Liver (tissue), 9 donors: ENCODE measurements around the gene TCERG1L. TPM values are rescaled to one million over a fixed set of nuclear protein-coding genes. Genes with fewer than 3 reads are reported as not detected.

Source experiments
- DNase-seq: peaks from one replicate; pipeline ENCODE4 v3.0.0-alpha.2; 2017; ENCODE audit warnings: low spot score
- H3K27ac ChIP-seq, 2 donors: one replicate each; pipeline ENCODE4 v1.7.0; 2013; ENCODE audit warnings: inconsistent platforms in 2 of 2, low read length in 2 of 2, control low read depth in 1 of 2, low read depth in 1 of 2, mild to moderate bottlenecking in 1 of 2
- H3K27me3 ChIP-seq, 4 donors: one replicate each; pipeline versions ENCODE4 v1.6.1 to v1.7.0; 2013; ENCODE audit warnings: low read length in 3 of 4, inconsistent platforms in 1 of 4, mild to moderate bottlenecking in 1 of 4, moderate library complexity in 1 of 4; ENCODE audit not compliant: control insufficient read depth in 4 of 4, insufficient read depth in 4 of 4
- H3K36me3 ChIP-seq, 4 donors: one replicate each; pipeline versions ENCODE4 v1.6.1 to v1.7.0; 2013; ENCODE audit warnings: low read length in 3 of 4, mild to moderate bottlenecking in 3 of 4, low read depth in 1 of 4, moderate library complexity in 1 of 4; ENCODE audit not compliant: control insufficient read depth in 4 of 4, insufficient read depth in 3 of 4
- H3K4me1 ChIP-seq, 4 donors: one replicate each; pipeline versions ENCODE4 v1.6.1 to v1.7.0; 2013; ENCODE audit warnings: low read length in 3 of 4, mild to moderate bottlenecking in 3 of 4, moderate library complexity in 1 of 4; ENCODE audit not compliant: control insufficient read depth in 4 of 4, insufficient read depth in 4 of 4
- H3K4me3 ChIP-seq, 3 donors: one replicate each; pipeline versions ENCODE4 v1.6.1 to v1.7.0; 2013; ENCODE audit warnings: low read length in 3 of 3, control low read depth in 1 of 3, low read depth in 1 of 3, mild to moderate bottlenecking in 1 of 3
- H3K9ac ChIP-seq, 2 donors: one replicate each; pipeline ENCODE4 v1.7.0; 2013; ENCODE audit warnings: low read length in 2 of 2, mild to moderate bottlenecking in 2 of 2, moderate library complexity in 2 of 2, control low read depth in 1 of 2, low read depth in 1 of 2
- H3K9me3 ChIP-seq, 4 donors: one replicate each; pipeline versions ENCODE4 v1.6.1 to v1.7.0; 2013; ENCODE audit warnings: low read length in 3 of 4; ENCODE audit not compliant: control insufficient read depth in 4 of 4
- ATF3 ChIP-seq: IDR thresholded peaks from 2 replicates; pipeline ENCODE4 v1.6.1; 2016; ENCODE audit warnings: antibody characterized with exemption
- CTCF ChIP-seq: fragments of 150-350 bp; IDR thresholded peaks from 2 replicates; pipeline ENCODE4 v1.5.1; 2017; ENCODE audit warnings: improper control_type of control experiment, low read depth, low read length; ENCODE audit not compliant: missing input control
- EGR1 ChIP-seq, 2 donors: IDR thresholded peaks; 2 replicates each; pipeline ENCODE4 v1.6.1; 2016 to 2018; ENCODE audit warnings: antibody characterized with exemption in 2 of 2, low read depth in 2 of 2
- FOXA2 ChIP-seq: IDR thresholded peaks from 2 replicates; pipeline ENCODE4 v1.6.1; 2016; ENCODE audit warnings: antibody characterized with exemption
- GABPA ChIP-seq, 2 donors: IDR thresholded peaks in 1 of 2; conservative IDR thresholded peaks in 1 of 2; 2 replicates each; pipeline ENCODE4 v1.6.1; 2016; ENCODE audit warnings: antibody characterized with exemption in 2 of 2, mild to moderate bottlenecking in 1 of 2, moderate library complexity in 1 of 2
- HNF4G ChIP-seq: IDR thresholded peaks from 2 replicates; pipeline ENCODE4 v1.6.1; 2016; ENCODE audit warnings: antibody characterized with exemption
- JUND ChIP-seq, 2 donors: IDR thresholded peaks; 2 replicates each; pipeline ENCODE4 v1.6.1; 2016; ENCODE audit warnings: antibody characterized with exemption in 2 of 2
- MAX ChIP-seq: IDR thresholded peaks from 2 replicates; pipeline ENCODE4 v1.6.1; 2016; ENCODE audit warnings: antibody characterized with exemption
- REST ChIP-seq: IDR thresholded peaks from 2 replicates; pipeline ENCODE4 v1.6.1; 2016; ENCODE audit warnings: antibody characterized with exemption, mild to moderate bottlenecking
- RXRA ChIP-seq, 2 donors: IDR thresholded peaks; 2 replicates each; pipeline ENCODE4 v1.6.1; 2017 to 2018; ENCODE audit warnings: antibody characterized with exemption in 2 of 2, mild to moderate bottlenecking in 1 of 2
- SP1 ChIP-seq: IDR thresholded peaks from 2 replicates; pipeline ENCODE4 v1.6.1; 2018; ENCODE audit warnings: antibody characterized with exemption, mild to moderate bottlenecking
- TAF1 ChIP-seq: conservative IDR thresholded peaks from 2 replicates; pipeline ENCODE4 v1.6.1; 2016; ENCODE audit warnings: antibody characterized with exemption, mild to moderate bottlenecking
- YY1 ChIP-seq: IDR thresholded peaks from 2 replicates; pipeline ENCODE4 v1.6.1; 2016; ENCODE audit warnings: antibody characterized with exemption, mild to moderate bottlenecking
- WGBS: extraction: QIAGEN DNeasy Blood & Tissue Kit; methylation state at CpG from one replicate; pipeline ENCODE4 v1.1.7; 2013; 5-methylcytosine and 5-hydroxymethylcytosine counted together
- polyA plus RNA-seq, 2 donors: library from polyadenylated mRNA; stranded (reverse) in 1 of 2; unstranded in 1 of 2; fragments of 200-250 nt in 1 of 2; fragments of >200 nt in 1 of 2; fragmentation: Nextera tagmentation in 1 of 2; extraction: Ambion mirVana in 1 of 2; gene quantifications; one replicate each; pipeline versions ENCODE4 v1.2.1 to v1.2.3, GENCODE V29; 2013 to 2015
- total RNA-seq, 2 donors: library from RNA; depleted of rRNA; stranded (reverse); fragments of >200 nt; gene quantifications; one replicate each; pipeline ENCODE4 v1.2.3, GENCODE V29; 2014
- donor health status: healthy.
- donor health status: healthy.
- donor health status: healthy.
- donor health status: healthy.
- donor health status: healthy.

The TCERG1L gene
- total and polyA plus RNA-seq, 4 donors = not detected

DNA sequence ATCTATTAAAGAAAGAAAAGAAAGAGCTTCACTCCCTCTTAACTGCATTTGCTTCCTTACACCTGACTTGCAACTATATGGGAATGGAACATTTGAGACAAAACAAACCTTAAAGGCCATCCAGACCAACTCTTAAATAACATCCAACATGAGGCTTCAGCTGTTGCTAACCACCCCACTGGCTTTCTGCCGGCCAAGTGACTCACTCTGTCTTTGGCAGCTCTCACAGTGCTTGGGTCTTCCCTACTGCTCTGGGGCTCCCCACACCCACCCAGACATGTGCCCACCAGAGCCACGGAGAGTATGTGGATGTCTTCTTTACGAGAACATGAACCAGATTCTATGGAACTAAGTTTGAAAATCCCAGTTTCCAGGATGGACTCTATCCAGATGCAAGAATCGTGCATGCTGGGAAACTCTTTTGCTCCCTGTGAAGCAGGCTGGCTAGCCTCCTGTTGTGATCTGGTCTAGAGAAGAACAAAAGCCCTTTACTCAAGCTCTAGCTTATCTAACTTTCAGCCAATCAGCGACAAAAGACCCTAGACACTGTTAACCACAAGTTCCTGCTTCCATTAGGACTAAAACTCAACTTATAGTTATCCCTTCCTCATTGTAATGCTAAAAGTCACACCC lies 245.7 kb downstream of the TCERG1L start:
- Histone ChIP-seq H3K9ac (no peak overlapping the region), H3K4me1 (no peaks in the 10 kb centered on the region), H3K36me3 (no peaks in the 10 kb centered on the region), H3K9me3 (no peaks in the 10 kb centered on the region), H3K4me3 (no peak overlapping the region), H3K27ac (no peak overlapping the region), H3K27me3 (peaks cover 0 to 3% (median 0%) of the 10 kb centered on the region in 4 donors)
- WGBS = 45% methylated on average over 5 of the region's 5 CpGs
- no peak for TF ChIP-seq JUND (IDR thresholded peaks at IDR 0.05)
- no peak for TF ChIP-seq MAX
- no peak for TF ChIP-seq EGR1 (IDR thresholded peaks at IDR 0.05; ENCODE audit: low read depth in 2 of 2)
- no peak for TF ChIP-seq FOXA2
- TF ChIP-seq RXRA (IDR thresholded peaks at IDR 0.05) = no peak
- no peak for TF ChIP-seq GABPA (IDR thresholded peaks at IDR 0.05 in 1 of 2, conservative IDR thresholded peaks at IDR 0.05 in 1 of 2)
- TF ChIP-seq CTCF = no peak
- no peak for TF ChIP-seq YY1
- no peak for TF ChIP-seq REST
- TF ChIP-seq HNF4G = no peak
- no peak for TF ChIP-seq ATF3
- no peak for TF ChIP-seq SP1
- TF ChIP-seq TAF1 = no peak
- no peak for DNase-seq

- Histone ChIP-seq H3K9me3 (peaks cover 0 to 4% (median 3%) of the 10 kb centered on the region in 4 donors), H3K36me3 (no peaks in the 10 kb centered on the region), H3K9ac (no peak overlapping the region), H3K27me3 (peaks cover 0 to 3% (median 0%) of the 10 kb centered on the region in 4 donors), H3K4me1 (no peaks in the 10 kb centered on the region), H3K4me3 (no peak overlapping the region), H3K27ac (no peak overlapping the region)
- 75% methylated on average over 2 of the region's 2 CpGs for WGBS
- no peak for TF ChIP-seq RXRA (IDR thresholded peaks at IDR 0.05)
- no peak for DNase-seq
These were observed 248.2 kb downstream of the TCERG1L start for GRCh38 chr10:131063311-131063710.
